Stomach (tissue), 9 donors: Measurements from ENCODE around the gene RANBP17. TPM values are rescaled to one million over a fixed set of nuclear protein-coding genes. Genes with fewer than 3 reads are reported as not detected.

Experiments
- DNase-seq, 2 donors: peaks; one replicate each; pipeline versions ENCODE4 v3.0.0 to v3.0.0-alpha.2; 2013 to 2019
- H3K27ac ChIP-seq, 5 donors: fragments of 200-600 bp in 4 of 5; sonication (generic) in 4 of 5; one replicate each; pipeline ENCODE4 v1.5.1; 2013 to 2019; ENCODE audit warnings: mild to moderate bottlenecking in 1 of 5, moderate library complexity in 1 of 5
- H3K27me3 ChIP-seq, 3 donors: fragments of 200-600 bp; sonication (generic); one replicate each; pipeline ENCODE4 v1.5.1; 2017 to 2019; ENCODE audit warnings: mixed run types in 1 of 3
- H3K36me3 ChIP-seq, 4 donors: fragments of 200-600 bp; sonication (generic); 1 replicate in 3 of 4; 2 replicates in 1 of 4; pipeline ENCODE4 v1.5.1; 2016 to 2019
- H3K4me1 ChIP-seq, 4 donors: fragments of 200-600 bp; sonication (generic); one replicate each; pipeline ENCODE4 v1.5.1; 2016 to 2019
- H3K4me3 ChIP-seq, 4 donors: fragments of 200-600 bp; sonication (generic) in 3 of 4; one replicate each; pipeline ENCODE4 v1.5.1; 2016 to 2019; ENCODE audit warnings: mild to moderate bottlenecking in 1 of 4
- H3K9me3 ChIP-seq, 4 donors: fragments of 200-600 bp; sonication (generic); one replicate each; pipeline ENCODE4 v1.5.1; 2016 to 2019
- CTCF ChIP-seq, 7 experiments: fragments of 450-650 bp in 4 of 7; fragments of 200-600 bp in 3 of 7; sonication (generic) in 3 of 7; IDR thresholded peaks; one replicate each; pipeline ENCODE4 v1.5.1; 2016 to 2019; ENCODE audit warnings: antibody characterized with exemption in 7 of 7, control low read depth in 2 of 7, mild to moderate bottlenecking in 1 of 7
- EP300 ChIP-seq: sonication (generic); formaldehyde crosslinking; IDR thresholded peaks from one replicate; pipeline ENCODE4 v1.6.1; 2017; ENCODE audit warnings: antibody characterized with exemption
- POLR2A ChIP-seq, 4 donors: fragments of 450-650 bp; IDR thresholded peaks; one replicate each; pipeline ENCODE4 v1.6.1; 2016; ENCODE audit warnings: antibody characterized with exemption in 4 of 4, control low read depth in 2 of 4, mild to moderate bottlenecking in 1 of 4, moderate library complexity in 1 of 4
- POLR2AphosphoS5 ChIP-seq, 3 donors: sonication (generic); formaldehyde crosslinking; IDR thresholded peaks; one replicate each; pipeline ENCODE4 v1.6.1; 2016; ENCODE audit warnings: antibody characterized with exemption in 3 of 3
- WGBS, 5 donors: extraction: QIAGEN DNeasy Blood & Tissue Kit in 3 of 5; methylation state at CpG; one replicate each; pipeline versions ENCODE4 v1.1.5 to v1.1.7; 2013 to 2018; 5-methylcytosine and 5-hydroxymethylcytosine counted together
- intact Hi-C: fragments of 100-400 bp; cut with DNase I; formaldehyde crosslinking; loops from one replicate; pipeline ENCODE4 v1.15.1; 2023; ENCODE audit warnings: low total_unique reads
- polyA plus RNA-seq, 3 donors: library from polyadenylated mRNA; stranded (reverse); fragments of 200-250 nt; gene quantifications; one replicate each; pipeline ENCODE4 v1.2.3, GENCODE V29; 2013
- total RNA-seq, 5 donors: library from RNA; depleted of rRNA; stranded (reverse); fragments of >200 nt; gene quantifications; one replicate each; pipeline versions ENCODE4 v1.1.0 to v1.2.3, GENCODE V29; 2014 to 2016
- donor health status: healthy with polysubstance abuse.
- donor health status: Bipolar disorder and iron deficiency.
- donor health status: healthy.

Gene RANBP17
- total and polyA plus RNA-seq, 8 donors, result 1.4 to 75.6 (median 10.5) TPM

- WGBS, 5 donors, result 78 to 94% (median 83%) methylated on average over 2 of the region's 2 CpGs
Measured at GRCh38 chr5:171269717-171270116, 407.9 kb downstream of the RANBP17 start.

GRCh38 chr5:171270136-171270535 is 408.3 kb downstream of the RANBP17 start:
- 83 to 95% (median 92%) methylated on average over 3 of the region's 3 CpGs for WGBS, 5 donors
- no peaks in the 10 kb centered on the region for H3K4me1 ChIP-seq

More at GRCh38 chr5:171269717-171270116, 407.9 kb downstream of the RANBP17 start:
- H3K4me3 ChIP-seq, result no peak overlapping the region
- no peaks in the 10 kb centered on the region for H3K27me3 ChIP-seq
- H3K27ac ChIP-seq, result no peak overlapping the region
- intact Hi-C loops, result no loop called here
- TF ChIP-seq EP300, result no peak
- no peak for TF ChIP-seq POLR2A (IDR thresholded peaks at IDR 0.05)
- no peak for TF ChIP-seq CTCF (IDR thresholded peaks at IDR 0.05)
- TF ChIP-seq POLR2AphosphoS5 (IDR thresholded peaks at IDR 0.05), result no peak
- H3K4me1 ChIP-seq, result no peaks in the 10 kb centered on the region
- DNase-seq, result no peak
- no peaks in the 10 kb centered on the region for H3K9me3 ChIP-seq
- no peaks in the 10 kb centered on the region for H3K36me3 ChIP-seq

GRCh38 chr5:171271798-171272197 is 410.0 kb downstream of the RANBP17 start:
- no peak for DNase-seq

More at GRCh38 chr5:171270136-171270535, 408.3 kb downstream of the RANBP17 start:
- no peak for TF ChIP-seq CTCF (IDR thresholded peaks at IDR 0.05)
- no peak for TF ChIP-seq POLR2A (IDR thresholded peaks at IDR 0.05)
- no peak for TF ChIP-seq EP300
- no peak for TF ChIP-seq POLR2AphosphoS5 (IDR thresholded peaks at IDR 0.05)
- Histone ChIP-seq H3K9me3 (no peaks in the 10 kb centered on the region), H3K27me3 (no peaks in the 10 kb centered on the region), H3K27ac (no peak overlapping the region), H3K4me3 (no peak overlapping the region), H3K36me3 (no peaks in the 10 kb centered on the region)
- no peak for DNase-seq
- intact Hi-C loops, result no loop called here

More at GRCh38 chr5:171271798-171272197, 410.0 kb downstream of the RANBP17 start:
- Histone ChIP-seq H3K9me3 (no peaks in the 10 kb centered on the region), H3K4me3 (no peak overlapping the region), H3K4me1 (no peaks in the 10 kb centered on the region), H3K27ac (no peak overlapping the region), H3K27me3 (no peaks in the 10 kb centered on the region), H3K36me3 (no peaks in the 10 kb centered on the region)
- intact Hi-C loops, result no loop called here
- TF ChIP-seq POLR2A (IDR thresholded peaks at IDR 0.05), result no peak
- no peak for TF ChIP-seq CTCF (IDR thresholded peaks at IDR 0.05)
- no peak for TF ChIP-seq POLR2AphosphoS5 (IDR thresholded peaks at IDR 0.05)
- no peak for TF ChIP-seq EP300
- 94 to 98% (median 96%) methylated on average over 3 of the region's 3 CpGs for WGBS, 5 donors
